Neural progenitor cell (in vitro differentiated cells): ENCODE data around the gene NUP62. TPM values are rescaled to one million over a fixed set of nuclear protein-coding genes. Genes with fewer than 3 reads are reported as not detected.
A peak's percentile ranks its signal among the peaks of the same experiment; 100 is the strongest.

Experiments used
- DNase-seq: peaks from one replicate; pipeline ENCODE4 v3.0.0-alpha.2; 2016; ENCODE audit warnings: low spot score
- H2AFZ ChIP-seq: fragments of 200-600 bp; sonication (generic); replicated peaks from 2 replicates; pipeline ENCODE4 v1.6.1; 2016; ENCODE audit warnings: antibody characterized with exemption
- H3F3A ChIP-seq: fragments of 200-600 bp; sonication (generic); 2 replicates; pipeline ENCODE4 v1.6.1; 2016; ENCODE audit warnings: antibody characterized with exemption, low read depth
- H3K27ac ChIP-seq: fragments of 200-600 bp; sonication (generic); 2 replicates; pipeline ENCODE4 v1.5.1; 2016; ENCODE audit warnings: mild to moderate bottlenecking
- H3K27me3 ChIP-seq: fragments of 200-600 bp; sonication (generic); 2 replicates; pipeline ENCODE4 v1.6.1; 2016; ENCODE audit warnings: mild to moderate bottlenecking, moderate library complexity
- H3K36me3 ChIP-seq: fragments of 200-600 bp; sonication (generic); 2 replicates; pipeline ENCODE4 v1.5.1; 2016
- H3K4me1 ChIP-seq: fragments of 200-600 bp; sonication (generic); 2 replicates; pipeline ENCODE4 v1.6.1; 2016; ENCODE audit warnings: mixed run types
- H3K4me2 ChIP-seq: fragments of 200-600 bp; sonication (generic); 2 replicates; pipeline ENCODE4 v1.6.1; 2016
- H3K4me3 ChIP-seq: fragments of 200-600 bp; sonication (generic); 2 replicates; pipeline ENCODE4 v1.5.1; 2016
- H3K79me2 ChIP-seq: fragments of 200-600 bp; sonication (generic); 2 replicates; pipeline ENCODE4 v1.6.1; 2016; ENCODE audit warnings: low read depth
- H3K9ac ChIP-seq: fragments of 200-600 bp; sonication (generic); 2 replicates; pipeline ENCODE4 v1.6.1; 2016
- H3K9me3 ChIP-seq: fragments of 200-600 bp; sonication (generic); 2 replicates; pipeline ENCODE4 v1.5.1; 2016; ENCODE audit warnings: low read depth
- H4K20me1 ChIP-seq: fragments of 200-600 bp; sonication (generic); 2 replicates; pipeline ENCODE4 v1.6.1; 2016; ENCODE audit warnings: low read depth
- H3K27ac Mint-ChIP-seq: 3 replicates; pipeline ENCODE4 v1.8.0; 2021; ENCODE audit warnings: mixed read lengths
- H3K27me3 Mint-ChIP-seq: 2 replicates; pipeline ENCODE4 v1.8.0; 2022; ENCODE audit warnings: low read depth, mild to moderate bottlenecking, inconsistent platforms, moderate library complexity, mixed read lengths; ENCODE audit not compliant: insufficient read depth
- H3K36me3 Mint-ChIP-seq: 3 replicates; pipeline ENCODE4 v1.8.0; 2021; ENCODE audit warnings: mixed read lengths
- H3K4me1 Mint-ChIP-seq: 3 replicates; pipeline ENCODE4 v1.8.0; 2021; ENCODE audit warnings: mixed read lengths
- H3K4me3 Mint-ChIP-seq: 3 replicates; pipeline ENCODE4 v1.8.0; 2021; ENCODE audit warnings: mild to moderate bottlenecking, moderate library complexity, mixed read lengths
- H3K9me3 Mint-ChIP-seq: 3 replicates; pipeline ENCODE4 v1.8.0; 2020; ENCODE audit warnings: mixed read lengths
- EZH2 ChIP-seq: fragments of 200-600 bp; sonication (generic); IDR thresholded peaks from 2 replicates; pipeline ENCODE4 v1.6.1; 2017; ENCODE audit warnings: antibody characterized with exemption, mild to moderate bottlenecking, moderate library complexity
- EZH2phosphoT487 ChIP-seq: fragments of 200-600 bp; sonication (generic); IDR thresholded peaks from 2 replicates; pipeline ENCODE4 v1.6.1; 2017; ENCODE audit warnings: antibody characterized with exemption
- total RNA-seq: library from RNA; depleted of rRNA; stranded (reverse); fragments of >200 nt; gene quantifications from 2 replicates; pipeline ENCODE4 v1.2.3, GENCODE V29; 2015; ENCODE audit warnings: low replicate concordance
- TF ChIP-seq, protein P1 (sequence below): fragments of 200-600 bp; sonication (generic); IDR thresholded peaks from 2 replicates; pipeline ENCODE4 v1.5.1; 2017; ENCODE audit warnings: antibody characterized with exemption, mild to moderate bottlenecking

The NUP62 gene
- total RNA-seq, 1 donor from 2014 or later: 48.2 TPM

DNA sequence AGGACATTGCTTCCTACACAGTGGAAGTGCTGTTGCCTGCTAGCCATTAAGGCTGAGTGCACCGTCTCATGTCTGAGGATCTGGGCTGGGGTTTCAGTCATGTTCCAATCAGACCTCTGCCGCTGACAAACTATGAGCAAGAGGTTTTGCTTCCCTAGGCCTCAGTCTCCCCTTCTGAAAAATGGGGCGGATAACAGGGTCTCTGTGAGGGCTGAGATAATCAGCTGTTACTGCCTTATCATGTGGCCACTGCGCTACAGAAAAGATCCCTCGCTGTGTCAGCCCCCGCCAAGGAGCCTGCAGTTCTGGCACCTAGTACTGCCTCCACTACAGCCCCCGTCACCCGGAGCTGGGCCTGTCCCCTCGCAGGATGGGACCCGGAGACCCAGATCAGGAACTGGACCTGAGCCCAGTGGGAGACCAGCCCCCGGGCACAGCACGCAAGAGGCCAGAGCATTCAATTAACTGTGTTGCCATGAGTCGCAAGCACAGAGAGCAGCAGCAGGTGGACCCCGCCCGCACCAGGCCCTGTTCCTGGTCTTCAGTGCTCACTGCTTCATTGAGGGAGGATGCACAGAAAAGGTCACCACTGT is 58.9 kb downstream of the NUP62 start:
- Histone ChIP-seq H3K9ac (no peak overlapping the region), H3K9me3 (no peaks in the 10 kb centered on the region), H3K27ac (peak overlapping the region; percentile 79), H3K36me3 (no peaks in the 10 kb centered on the region), H3K27me3 (no peaks in the 10 kb centered on the region), H2AFZ (no peak overlapping the region), H3F3A (peaks cover 47% of the 10 kb centered on the region), H3K4me2 (peak overlapping the region; percentile 77), H3K79me2 (peaks cover 31% of the 10 kb centered on the region), H4K20me1 (peaks cover under 1% of the 10 kb centered on the region), H3K4me3 (peak overlapping the region; percentile 50), H3K4me1 (peaks cover 17% of the 10 kb centered on the region)
- Mint-ChIP-seq H3K27me3 (peaks cover 9% of the 10 kb centered on the region), H3K4me1 (peaks cover 41% of the 10 kb centered on the region), H3K27ac (peak overlapping the region; percentile 93), H3K9me3 (no peaks in the 10 kb centered on the region), H3K4me3 (no peak overlapping the region), H3K36me3 (peaks cover 4% of the 10 kb centered on the region)
- TF ChIP-seq, protein P1, sequence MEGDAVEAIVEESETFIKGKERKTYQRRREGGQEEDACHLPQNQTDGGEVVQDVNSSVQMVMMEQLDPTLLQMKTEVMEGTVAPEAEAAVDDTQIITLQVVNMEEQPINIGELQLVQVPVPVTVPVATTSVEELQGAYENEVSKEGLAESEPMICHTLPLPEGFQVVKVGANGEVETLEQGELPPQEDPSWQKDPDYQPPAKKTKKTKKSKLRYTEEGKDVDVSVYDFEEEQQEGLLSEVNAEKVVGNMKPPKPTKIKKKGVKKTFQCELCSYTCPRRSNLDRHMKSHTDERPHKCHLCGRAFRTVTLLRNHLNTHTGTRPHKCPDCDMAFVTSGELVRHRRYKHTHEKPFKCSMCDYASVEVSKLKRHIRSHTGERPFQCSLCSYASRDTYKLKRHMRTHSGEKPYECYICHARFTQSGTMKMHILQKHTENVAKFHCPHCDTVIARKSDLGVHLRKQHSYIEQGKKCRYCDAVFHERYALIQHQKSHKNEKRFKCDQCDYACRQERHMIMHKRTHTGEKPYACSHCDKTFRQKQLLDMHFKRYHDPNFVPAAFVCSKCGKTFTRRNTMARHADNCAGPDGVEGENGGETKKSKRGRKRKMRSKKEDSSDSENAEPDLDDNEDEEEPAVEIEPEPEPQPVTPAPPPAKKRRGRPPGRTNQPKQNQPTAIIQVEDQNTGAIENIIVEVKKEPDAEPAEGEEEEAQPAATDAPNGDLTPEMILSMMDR: no peak
- no peak for TF ChIP-seq EZH2
- no peak for TF ChIP-seq EZH2phosphoT487
- DNase-seq: no peak

GRCh38 chr19:49869484-49870308 is 59.6 kb downstream of the NUP62 start:
- Histone ChIP-seq H3K4me1 (peaks cover 15% of the 10 kb centered on the region), H3F3A (peaks cover 54% of the 10 kb centered on the region), H2AFZ (peak overlapping the region; percentile 22), H3K27me3 (no peaks in the 10 kb centered on the region), H3K4me3 (peak overlapping the region; percentile 50), H3K4me2 (peak overlapping the region; percentile 77), H4K20me1 (peaks cover 7% of the 10 kb centered on the region), H3K79me2 (peaks cover 31% of the 10 kb centered on the region), H3K9me3 (no peaks in the 10 kb centered on the region), H3K9ac (peak overlapping the region; percentile 34), H3K36me3 (no peaks in the 10 kb centered on the region), H3K27ac (peak overlapping the region; percentile 79)
- H3K27me3 Mint-ChIP-seq: peaks cover 9% of the 10 kb centered on the region
- H3K4me3 Mint-ChIP-seq: no peak overlapping the region
- H3K4me1 Mint-ChIP-seq: peaks cover 43% of the 10 kb centered on the region
- H3K27ac Mint-ChIP-seq: peak overlapping the region; percentile 93
- peaks cover 9% of the 10 kb centered on the region for H3K36me3 Mint-ChIP-seq
- H3K9me3 Mint-ChIP-seq: no peaks in the 10 kb centered on the region
- DNase-seq: peak; percentile 100
- TF ChIP-seq EZH2: no peak
- TF ChIP-seq, protein P1: no peak

GRCh38 chr19:49869009-49869483 is 60.3 kb downstream of the NUP62 start:
- H4K20me1 ChIP-seq: peaks cover 14% of the 10 kb centered on the region
- H3K4me3 Mint-ChIP-seq: no peak overlapping the region
- no peaks in the 10 kb centered on the region for H3K36me3 ChIP-seq
- no peak for DNase-seq
- peaks cover 16% of the 10 kb centered on the region for H3K36me3 Mint-ChIP-seq
- H3K27me3 Mint-ChIP-seq: peaks cover 11% of the 10 kb centered on the region
- peaks cover 32% of the 10 kb centered on the region for H3K79me2 ChIP-seq
- H3K27ac ChIP-seq: peak overlapping the region; percentile 42
- peaks cover 15% of the 10 kb centered on the region for H3K4me1 ChIP-seq
- no peak overlapping the region for H3K9ac ChIP-seq
- no peaks in the 10 kb centered on the region for H3K27me3 ChIP-seq
- no peaks in the 10 kb centered on the region for H3K9me3 ChIP-seq
- H3K9me3 Mint-ChIP-seq: no peaks in the 10 kb centered on the region
- H3F3A ChIP-seq: peaks cover 61% of the 10 kb centered on the region
- peak overlapping the region; percentile 57 for H3K27ac Mint-ChIP-seq
- peak overlapping the region; percentile 78 for H3K4me2 ChIP-seq
- peaks cover 50% of the 10 kb centered on the region for H3K4me1 Mint-ChIP-seq
- H2AFZ ChIP-seq: no peak overlapping the region
- H3K4me3 ChIP-seq: peak overlapping the region; percentile 41
- TF ChIP-seq, protein P1: no peak
- no peak for TF ChIP-seq EZH2phosphoT487
- no peak for TF ChIP-seq EZH2
